SK-N-SH (cell line): ENCODE data around the gene MYBPC3. TPM values are rescaled to one million over a fixed set of nuclear protein-coding genes. Genes with fewer than 3 reads are reported as not detected.

Experiments
- CTCF ChIA-PET: fragments of 300-600, 350-600 bp; formaldehyde crosslinking; extraction: SDS; loops from one replicate; lab custom pipeline; 2021; lab: Yijun Ruan, JAX
- POLR2A ChIA-PET: fragments of 350-600 bp; sonication (Branson Sonifier 250); formaldehyde crosslinking; extraction: SDS; loops from one replicate; lab custom pipeline; 2020; ENCODE audit warnings: antibody characterized with exemption, inconsistent platforms; lab: Yijun Ruan, JAX
- DNase-seq: peaks from one replicate; pipeline ENCODE4 v3.0.0; 2012
- H2AFZ ChIP-seq: fragments of 200-600 bp; sonication (generic); 2 replicates; pipeline ENCODE4 v1.8.1; 2016; ENCODE audit warnings: antibody characterized with exemption, mild to moderate bottlenecking, low read depth
- H3F3A ChIP-seq: fragments of 200-600 bp; sonication (generic); replicated peaks from 2 replicates; pipeline ENCODE3; 2016; ENCODE audit warnings: antibody characterized with exemption, mild to moderate bottlenecking; ENCODE audit not compliant: insufficient read depth
- H3K27ac ChIP-seq, 2 experiments: fragments of 200-500 bp in 1 of 2; fragments of 200-600 bp in 1 of 2; sonication (Bioruptor generic) in 1 of 2; sonication (generic), shearing (Covaris generic) in 1 of 2; 2 replicates each; pipeline versions ENCODE4 v1.5.1 to v1.6.1; 2014 to 2016; ENCODE audit warnings: low read depth in 2 of 2, inconsistent platforms in 1 of 2, low read length in 1 of 2, mild to moderate bottlenecking in 1 of 2, mixed read lengths in 1 of 2
- H3K27me3 ChIP-seq: fragments of 200-600 bp; sonication (generic), shearing (Covaris generic); 2 replicates; pipeline ENCODE4 v1.6.1; 2016; ENCODE audit warnings: mixed run types; ENCODE audit not compliant: insufficient read depth
- H3K36me3 ChIP-seq, 2 experiments: fragments of 200-500 bp in 1 of 2; fragments of 200-600 bp in 1 of 2; sonication (Bioruptor generic) in 1 of 2; sonication (generic) in 1 of 2; replicated peaks in 1 of 2; 2 replicates each; pipeline versions ENCODE3 to v1.5.1; 2014 to 2016; ENCODE audit warnings: low read length in 1 of 2, mild to moderate bottlenecking in 1 of 2; ENCODE audit not compliant: insufficient read depth in 2 of 2, control insufficient read depth in 1 of 2
- H3K4me1 ChIP-seq, 2 experiments: fragments of 200-500 bp in 1 of 2; fragments of 200-600 bp in 1 of 2; sonication (Bioruptor generic) in 1 of 2; sonication (generic), shearing (Covaris generic) in 1 of 2; 2 replicates each; pipeline versions ENCODE4 v1.5.1 to v1.6.1; 2014 to 2016; ENCODE audit warnings: low read depth in 1 of 2, low read length in 1 of 2, mixed run types in 1 of 2; ENCODE audit not compliant: insufficient read depth in 2 of 2, control insufficient read depth in 1 of 2
- H3K4me2 ChIP-seq: fragments of 200-600 bp; sonication (generic), shearing (Covaris generic); 2 replicates; pipeline ENCODE4 v1.6.1; 2017; ENCODE audit warnings: mixed run types
- H3K4me3 ChIP-seq, 2 experiments: fragments of 200-500 bp in 1 of 2; fragments of 200-600 bp in 1 of 2; sonication (Bioruptor generic) in 1 of 2; sonication (generic), shearing (Covaris generic) in 1 of 2; 2 replicates each; pipeline versions ENCODE4 v1.5.1 to v1.8.1; 2014 to 2016; ENCODE audit warnings: low read depth in 2 of 2, inconsistent platforms in 1 of 2, low read length in 1 of 2, mild to moderate bottlenecking in 1 of 2, mixed read lengths in 1 of 2, moderate library complexity in 1 of 2
- H3K79me2 ChIP-seq: fragments of 200-600 bp; sonication (generic); 2 replicates; pipeline ENCODE4 v1.8.1; 2017; ENCODE audit warnings: mild to moderate bottlenecking; ENCODE audit not compliant: insufficient read depth
- H3K9ac ChIP-seq: fragments of 200-600 bp; sonication (generic); 2 replicates; pipeline ENCODE4 v1.6.1; 2017; ENCODE audit warnings: mixed run types
- H3K9me2 ChIP-seq: fragments of 200-600 bp; sonication (generic); 2 replicates; pipeline ENCODE4 v1.6.1; 2017; ENCODE audit warnings: mixed run types
- H3K9me3 ChIP-seq: fragments of 200-600 bp; sonication (generic); 2 replicates; pipeline ENCODE4 v1.6.1; 2017; ENCODE audit warnings: mixed run types, mild to moderate bottlenecking, moderate library complexity
- H4K20me1 ChIP-seq: fragments of 200-600 bp; sonication (generic); 2 replicates; pipeline ENCODE4 v1.6.1; 2017; ENCODE audit warnings: mild to moderate bottlenecking, mixed run types; ENCODE audit not compliant: insufficient read depth
- CHD2 ChIP-seq: fragments of 150-350 bp; IDR thresholded peaks from 2 replicates; pipeline ENCODE4 v1.6.1; 2018; ENCODE audit warnings: low read length; ENCODE audit not compliant: partially characterized antibody
- EZH2phosphoT487 ChIP-seq: fragments of 200-600 bp; sonication (generic); IDR thresholded peaks from 2 replicates; pipeline ENCODE4 v1.6.1; 2017; ENCODE audit warnings: low read depth, mixed run types, mild to moderate bottlenecking, antibody characterized with exemption, moderate library complexity, borderline replicate concordance
- FOXJ3 ChIP-seq: sonication (generic); formaldehyde crosslinking; IDR thresholded peaks from 2 replicates; pipeline ENCODE4 v1.5.1; 2020; ENCODE audit warnings: mild to moderate bottlenecking, missing genetic modification reagents
- GATA2 ChIP-seq: sonication (generic); formaldehyde crosslinking; IDR thresholded peaks from 2 replicates; pipeline ENCODE4 v1.5.0; 2020; ENCODE audit warnings: mild to moderate bottlenecking, missing genetic modification reagents
- MEF2A ChIP-seq: IDR thresholded peaks from 2 replicates; pipeline ENCODE4 v1.4.0; 2012; ENCODE audit warnings: low read depth, borderline replicate concordance
- MXI1 ChIP-seq: IDR thresholded peaks from 2 replicates; pipeline ENCODE4 v1.6.1; 2012; ENCODE audit warnings: mild to moderate bottlenecking, low read depth, low read length, improper control_type of control experiment
- RFX5 ChIP-seq: IDR thresholded peaks from 2 replicates; pipeline ENCODE4 v1.6.1; 2012; ENCODE audit warnings: mild to moderate bottlenecking, improper control_type of control experiment, low read length
- SIN3A ChIP-seq: IDR thresholded peaks from 2 replicates; pipeline ENCODE4 v1.6.1; 2012; ENCODE audit warnings: low read depth, mild to moderate bottlenecking, low read length, moderate library complexity, borderline replicate concordance
- USF2 ChIP-seq: fragments of 150-350 bp; IDR thresholded peaks from 2 replicates; pipeline ENCODE4 v1.6.1; 2017; ENCODE audit warnings: antibody characterized with exemption, low read length, low read depth, borderline replicate concordance
- YY1 ChIP-seq: IDR thresholded peaks from 2 replicates; pipeline ENCODE4 v1.4.0; 2012; ENCODE audit warnings: low read depth, mild to moderate bottlenecking
- ZBTB33 ChIP-seq: IDR thresholded peaks from 2 replicates; pipeline ENCODE4 v1.4.0; 2012; ENCODE audit warnings: low read depth, borderline replicate concordance
- WGBS: methylation state at CpG from one replicate; pipeline ENCODE4 v1.1.6; 2017; ENCODE audit warnings: low lambda C conversion rate; 5-methylcytosine and 5-hydroxymethylcytosine counted together
- polyA plus RNA-seq, 3 experiments: library from polyadenylated mRNA; depleted of rRNA; stranded (reverse); fragments of >200 nt; gene quantifications; 2 replicates each; pipeline ENCODE4 v1.2.3, GENCODE V29; 2012
- TF ChIP-seq, protein P1 (sequence below): fragments of 200-600 bp; sonication (generic); IDR thresholded peaks from 2 replicates; pipeline ENCODE4 v1.6.1; 2017; ENCODE audit warnings: antibody characterized with exemption, mild to moderate bottlenecking, moderate library complexity
- TF ChIP-seq, protein P2 (sequence below): IDR thresholded peaks from 2 replicates; pipeline ENCODE4 v1.6.1; 2012; ENCODE audit warnings: mild to moderate bottlenecking, low read depth, low read length, moderate library complexity

The MYBPC3 gene
- polyA plus RNA-seq, 1 of the 3 experiments (the other 2 are of a cell fraction), result not detected

DNA sequence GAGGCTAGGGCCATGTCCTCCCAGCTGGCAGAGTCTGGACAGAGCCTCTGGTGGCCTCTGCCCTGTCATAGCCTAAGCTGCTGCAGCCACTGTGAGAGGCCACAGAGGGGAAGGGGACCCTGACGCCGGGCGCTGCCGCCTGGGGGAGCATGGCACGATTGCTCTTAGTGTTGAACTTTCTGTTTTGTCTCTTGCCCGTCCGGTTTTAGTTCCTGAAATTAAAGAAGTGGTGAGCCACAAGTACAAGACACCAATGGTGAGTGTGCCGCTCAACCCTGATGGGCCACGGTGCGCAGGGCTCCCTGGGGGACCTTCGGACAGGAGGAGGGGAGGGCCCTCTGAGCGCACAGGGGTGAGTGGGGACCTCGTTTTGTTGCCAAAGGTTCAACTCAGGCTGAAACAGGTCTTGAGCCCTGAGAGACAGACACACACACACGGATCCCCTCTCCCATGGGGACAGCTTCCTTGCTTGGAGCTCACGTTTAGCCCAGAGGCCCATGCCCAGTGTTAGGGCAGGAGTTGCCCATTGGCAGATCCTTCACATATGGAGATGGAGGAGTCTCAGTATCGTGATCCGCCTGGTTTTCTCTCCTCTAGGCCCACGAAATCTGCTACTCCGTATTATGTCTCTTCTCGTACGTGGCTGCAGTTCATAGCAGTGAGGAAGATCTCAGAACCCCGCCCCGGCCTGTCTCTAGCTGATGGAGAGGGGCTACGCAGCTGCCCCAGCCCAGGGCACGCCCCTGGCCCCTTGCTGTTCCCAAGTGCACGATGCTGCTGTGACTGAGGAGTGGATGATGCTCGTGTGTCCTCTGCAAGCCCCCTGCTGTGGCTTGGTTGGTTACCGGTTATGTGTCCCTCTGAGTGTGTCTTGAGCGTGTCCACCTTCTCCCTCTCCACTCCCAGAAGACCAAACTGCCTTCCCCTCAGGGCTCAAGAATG, 23.8 kb downstream of the MYBPC3 start:
- Histone ChIP-seq H3K9me3 (no peaks in the 10 kb centered on the region), H3K4me2 (no peak overlapping the region), H3K79me2 (no peaks in the 10 kb centered on the region), H3K4me1 (no peaks in the 10 kb centered on the region), H3K36me3 (peaks cover 0 to 33% of the 10 kb centered on the region in 2 experiments), H3K27me3 (no peaks in the 10 kb centered on the region), H3K9ac (no peak overlapping the region), H3K9me2 (no peaks in the 10 kb centered on the region), H3K4me3 (no peak overlapping the region), H2AFZ (no peak overlapping the region), H3F3A (no peaks in the 10 kb centered on the region), H4K20me1 (no peaks in the 10 kb centered on the region), H3K27ac (no peak overlapping the region)
- CTCF ChIA-PET, result interaction anchor here (0.7 to 1.9 kb wide), 2 partner anchors 26 kb away, joined by 3 to 8 read pairs; no protein-coding TSS in a partner anchor
- DNase-seq, result no peak
- TF ChIP-seq MEF2A (no peak), EZH2phosphoT487 (no peak), MXI1 (no peak), FOXJ3 (CRISPR knock-in tag) (no peak), RFX5 (no peak), CHD2 (no peak), ZBTB33 (no peak), SIN3A (no peak), USF2 (no peak), GATA2 (CRISPR knock-in tag) (no peak), YY1 (no peak)
- TF ChIP-seq, protein P1, sequence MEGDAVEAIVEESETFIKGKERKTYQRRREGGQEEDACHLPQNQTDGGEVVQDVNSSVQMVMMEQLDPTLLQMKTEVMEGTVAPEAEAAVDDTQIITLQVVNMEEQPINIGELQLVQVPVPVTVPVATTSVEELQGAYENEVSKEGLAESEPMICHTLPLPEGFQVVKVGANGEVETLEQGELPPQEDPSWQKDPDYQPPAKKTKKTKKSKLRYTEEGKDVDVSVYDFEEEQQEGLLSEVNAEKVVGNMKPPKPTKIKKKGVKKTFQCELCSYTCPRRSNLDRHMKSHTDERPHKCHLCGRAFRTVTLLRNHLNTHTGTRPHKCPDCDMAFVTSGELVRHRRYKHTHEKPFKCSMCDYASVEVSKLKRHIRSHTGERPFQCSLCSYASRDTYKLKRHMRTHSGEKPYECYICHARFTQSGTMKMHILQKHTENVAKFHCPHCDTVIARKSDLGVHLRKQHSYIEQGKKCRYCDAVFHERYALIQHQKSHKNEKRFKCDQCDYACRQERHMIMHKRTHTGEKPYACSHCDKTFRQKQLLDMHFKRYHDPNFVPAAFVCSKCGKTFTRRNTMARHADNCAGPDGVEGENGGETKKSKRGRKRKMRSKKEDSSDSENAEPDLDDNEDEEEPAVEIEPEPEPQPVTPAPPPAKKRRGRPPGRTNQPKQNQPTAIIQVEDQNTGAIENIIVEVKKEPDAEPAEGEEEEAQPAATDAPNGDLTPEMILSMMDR, result no peak
- TF ChIP-seq, protein P2, sequence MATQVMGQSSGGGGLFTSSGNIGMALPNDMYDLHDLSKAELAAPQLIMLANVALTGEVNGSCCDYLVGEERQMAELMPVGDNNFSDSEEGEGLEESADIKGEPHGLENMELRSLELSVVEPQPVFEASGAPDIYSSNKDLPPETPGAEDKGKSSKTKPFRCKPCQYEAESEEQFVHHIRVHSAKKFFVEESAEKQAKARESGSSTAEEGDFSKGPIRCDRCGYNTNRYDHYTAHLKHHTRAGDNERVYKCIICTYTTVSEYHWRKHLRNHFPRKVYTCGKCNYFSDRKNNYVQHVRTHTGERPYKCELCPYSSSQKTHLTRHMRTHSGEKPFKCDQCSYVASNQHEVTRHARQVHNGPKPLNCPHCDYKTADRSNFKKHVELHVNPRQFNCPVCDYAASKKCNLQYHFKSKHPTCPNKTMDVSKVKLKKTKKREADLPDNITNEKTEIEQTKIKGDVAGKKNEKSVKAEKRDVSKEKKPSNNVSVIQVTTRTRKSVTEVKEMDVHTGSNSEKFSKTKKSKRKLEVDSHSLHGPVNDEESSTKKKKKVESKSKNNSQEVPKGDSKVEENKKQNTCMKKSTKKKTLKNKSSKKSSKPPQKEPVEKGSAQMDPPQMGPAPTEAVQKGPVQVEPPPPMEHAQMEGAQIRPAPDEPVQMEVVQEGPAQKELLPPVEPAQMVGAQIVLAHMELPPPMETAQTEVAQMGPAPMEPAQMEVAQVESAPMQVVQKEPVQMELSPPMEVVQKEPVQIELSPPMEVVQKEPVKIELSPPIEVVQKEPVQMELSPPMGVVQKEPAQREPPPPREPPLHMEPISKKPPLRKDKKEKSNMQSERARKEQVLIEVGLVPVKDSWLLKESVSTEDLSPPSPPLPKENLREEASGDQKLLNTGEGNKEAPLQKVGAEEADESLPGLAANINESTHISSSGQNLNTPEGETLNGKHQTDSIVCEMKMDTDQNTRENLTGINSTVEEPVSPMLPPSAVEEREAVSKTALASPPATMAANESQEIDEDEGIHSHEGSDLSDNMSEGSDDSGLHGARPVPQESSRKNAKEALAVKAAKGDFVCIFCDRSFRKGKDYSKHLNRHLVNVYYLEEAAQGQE, result no peak
- WGBS, result 90% methylated on average over 26 of the region's 29 CpGs
- POLR2A ChIA-PET, result no interaction called here
